DMS114 treated with DMSO at 0.1 percent for 48 hours (cell line): ENCODE measurements around the gene SARDH.

ENCODE experiments used
- DNase-seq: peaks from one replicate; lab custom pipeline; 2025; ENCODE audit not compliant: unreplicated experiment; lab: John Stamatoyannopoulos, UW

Gene SARDH

GRCh38 chr9:133672503-133673257 is 65.5 kb downstream of the SARDH start:
- no peak for DNase-seq

- no peak for DNase-seq
These were observed 66.8 kb downstream of the SARDH start for GRCh38 chr9:133671371-133671770.

- DNase-seq, result no peak
These were observed 67.7 kb downstream of the SARDH start for GRCh38 chr9:133670466-133670865.

GRCh38 chr9:133669182-133669801 is 68.9 kb downstream of the SARDH start:
- no peak for DNase-seq

- DNase-seq, result no peak
These were observed 70.2 kb downstream of the SARDH start for GRCh38 chr9:133667759-133668450.

- DNase-seq, result no peak
These were observed 71.3 kb downstream of the SARDH start for GRCh38 chr9:133666845-133667244.

GRCh38 chr9:133666387-133666786 is 71.8 kb downstream of the SARDH start:
- no peak for DNase-seq

GRCh38 chr9:133665535-133665934 is 72.6 kb downstream of the SARDH start:
- no peak for DNase-seq

GRCh38 chr9:133665096-133665495 is 73.1 kb downstream of the SARDH start:
- DNase-seq, result no peak

GRCh38 chr9:133664173-133665050 is 73.7 kb downstream of the SARDH start:
- no peak for DNase-seq

- DNase-seq, result no peak
These were observed 76.2 kb downstream of the SARDH start for GRCh38 chr9:133661846-133662540.

- no peak for DNase-seq
These were observed 78.6 kb downstream of the SARDH start for GRCh38 chr9:133659516-133659915.

- no peak for DNase-seq
These were observed 79.4 kb downstream of the SARDH start for GRCh38 chr9:133658442-133659431.

GRCh38 chr9:133657120-133657661 is 81.0 kb downstream of the SARDH start:
- DNase-seq, result no peak

GRCh38 chr9:133656211-133657119 is 81.7 kb downstream of the SARDH start:
- no peak for DNase-seq

- no peak for DNase-seq
These were observed 82.5 kb downstream of the SARDH start for GRCh38 chr9:133655701-133656100.

GRCh38 chr9:133654736-133655657 is 83.2 kb downstream of the SARDH start:
- DNase-seq, result no peak
